WTC11 (cell line): Measurements from ENCODE around the gene ATP2C1. TPM values are rescaled to one million over a fixed set of nuclear protein-coding genes. Genes with fewer than 3 reads are reported as not detected.

ENCODE experiments used
- ATAC-seq: fragments of 200-7000 bp; cut with Tn5 transposase; 2 replicates; pipeline ENCODE4 v1.10.0; 2021; ENCODE audit warnings: mild to moderate bottlenecking, moderate library complexity
- CTCF ChIA-PET: fragments of 300-600 bp; sonication (Branson Sonifier 250); formaldehyde crosslinking; loops from one replicate; lab custom pipeline; 2021; ENCODE audit warnings: antibody characterized with exemption; lab: Charles Lee
- POLR2A ChIA-PET: fragments of 350-600 bp; sonication (Branson Sonifier 250); formaldehyde crosslinking; loops from one replicate; lab custom pipeline; 2021; ENCODE audit warnings: antibody characterized with exemption; lab: Charles Lee
- DNase-seq: peaks from one replicate; pipeline ENCODE4 v3.0.0; 2021; ENCODE audit warnings: low spot score
- H3K27ac Mint-ChIP-seq: 2 replicates; pipeline ENCODE4 v1.8.0; 2021; ENCODE audit warnings: mixed read lengths
- H3K27me3 Mint-ChIP-seq: 2 replicates; pipeline ENCODE4 v1.8.0; 2021; ENCODE audit warnings: low read depth, mild to moderate bottlenecking, moderate library complexity, mixed read lengths
- H3K36me3 Mint-ChIP-seq: 2 replicates; pipeline ENCODE4 v1.8.0; 2021; ENCODE audit warnings: mixed read lengths
- H3K4me1 Mint-ChIP-seq: 2 replicates; pipeline ENCODE4 v1.8.0; 2022; ENCODE audit warnings: mixed read lengths
- H3K4me3 Mint-ChIP-seq: 2 replicates; pipeline ENCODE4 v1.8.0; 2021; ENCODE audit warnings: mild to moderate bottlenecking, moderate library complexity, mixed read lengths
- H3K9me3 Mint-ChIP-seq: 2 replicates; pipeline ENCODE4 v1.8.0; 2021; ENCODE audit warnings: mixed read lengths
- ATF2 ChIP-seq: sonication (generic); formaldehyde crosslinking; IDR thresholded peaks from 2 replicates; pipeline ENCODE4 v1.8.1; 2022; ENCODE audit warnings: low read depth, missing genetic modification reagents, borderline replicate concordance
- ATF3 ChIP-seq: sonication (generic); formaldehyde crosslinking; conservative IDR thresholded peaks from 2 replicates; pipeline ENCODE4 v1.8.1; 2022; ENCODE audit warnings: mild to moderate bottlenecking, missing genetic modification reagents
- ATF6 ChIP-seq: sonication (generic); formaldehyde crosslinking; IDR thresholded peaks from 2 replicates; pipeline ENCODE4 v1.8.1; 2023; ENCODE audit warnings: mild to moderate bottlenecking, missing genetic modification reagents
- CBFB ChIP-seq: sonication (generic); formaldehyde crosslinking; IDR thresholded peaks from 2 replicates; pipeline ENCODE4 v1.8.1; 2022; ENCODE audit warnings: mild to moderate bottlenecking, low read depth, missing genetic modification reagents
- CDX4 ChIP-seq: fragments of 250-450 bp; sonication (Bioruptor Pico); IDR thresholded peaks from 2 replicates; pipeline ENCODE4 v1.9.0; 2021; ENCODE audit warnings: moderate library complexity, mild to moderate bottlenecking, inconsistent platforms, borderline replicate concordance
- CTCF ChIP-seq: fragments of 200-600 bp; IDR thresholded peaks from 2 replicates; pipeline ENCODE4 v1.8.0; 2022; ENCODE audit warnings: antibody characterized with exemption
- FOXJ3 ChIP-seq: sonication (generic); formaldehyde crosslinking; IDR thresholded peaks from 2 replicates; pipeline ENCODE4 v1.9.0; 2021; ENCODE audit warnings: missing genetic modification reagents, mild to moderate bottlenecking, borderline replicate concordance
- FOXK1 ChIP-seq: sonication (generic); formaldehyde crosslinking; IDR thresholded peaks from 2 replicates; pipeline ENCODE4 v1.8.0; 2022; ENCODE audit warnings: mild to moderate bottlenecking, moderate library complexity, missing genetic modification reagents
- FOXP1 ChIP-seq: sonication (generic); formaldehyde crosslinking; IDR thresholded peaks from 2 replicates; pipeline ENCODE4 v1.8.0; 2022; ENCODE audit warnings: missing genetic modification reagents, mild to moderate bottlenecking, moderate library complexity, borderline replicate concordance
- GRHL2 ChIP-seq: fragments of 250-450 bp; sonication (Bioruptor Pico); IDR thresholded peaks from 2 replicates; pipeline ENCODE4 v1.8.0; 2022; ENCODE audit warnings: mild to moderate bottlenecking, moderate library complexity; ENCODE audit not compliant: insufficient replicate concordance, severe bottlenecking
- JUN ChIP-seq: sonication (generic); formaldehyde crosslinking; IDR thresholded peaks from 2 replicates; pipeline ENCODE4 v1.8.0; 2023; ENCODE audit warnings: mild to moderate bottlenecking, missing genetic modification reagents
- KAT7 ChIP-seq: sonication (generic); formaldehyde crosslinking; IDR thresholded peaks from 2 replicates; pipeline ENCODE4 v1.8.1; 2023; ENCODE audit warnings: missing genetic modification reagents, mild to moderate bottlenecking, borderline replicate concordance
- NFE2L1 ChIP-seq: sonication (generic); formaldehyde crosslinking; IDR thresholded peaks from 2 replicates; pipeline ENCODE4 v1.8.1; 2023; ENCODE audit warnings: missing genetic modification reagents
- NR1H2 ChIP-seq: sonication (generic); formaldehyde crosslinking; IDR thresholded peaks from 2 replicates; pipeline ENCODE4 v1.9.0; 2021; ENCODE audit warnings: mild to moderate bottlenecking, moderate library complexity, missing genetic modification reagents
- RORB ChIP-seq: fragments of 250-450 bp; sonication (Bioruptor Pico); IDR thresholded peaks from 2 replicates; pipeline ENCODE4 v1.9.0; 2021; ENCODE audit warnings: mild to moderate bottlenecking
- SMAD4 ChIP-seq: sonication (generic); formaldehyde crosslinking; IDR thresholded peaks from 2 replicates; pipeline ENCODE4 v1.8.0; 2022; ENCODE audit warnings: mild to moderate bottlenecking, missing genetic modification reagents
- SP1 ChIP-seq: sonication (generic); formaldehyde crosslinking; conservative IDR thresholded peaks from 2 replicates; pipeline ENCODE4 v1.8.1; 2022; ENCODE audit warnings: missing genetic modification reagents
- ZBTB21 ChIP-seq: sonication (generic); formaldehyde crosslinking; IDR thresholded peaks from 2 replicates; pipeline ENCODE4 v1.8.1; 2023; ENCODE audit warnings: mild to moderate bottlenecking, missing genetic modification reagents, borderline replicate concordance
- ZNF219 ChIP-seq: sonication (generic); formaldehyde crosslinking; IDR thresholded peaks from 2 replicates; pipeline ENCODE4 v1.8.0; 2023; ENCODE audit warnings: missing genetic modification reagents, mild to moderate bottlenecking, borderline replicate concordance
- ZNF232 ChIP-seq: sonication (generic); formaldehyde crosslinking; IDR thresholded peaks from 2 replicates; pipeline ENCODE4 v1.8.0; 2022; ENCODE audit warnings: mild to moderate bottlenecking, missing genetic modification reagents
- ZNF263 ChIP-seq: sonication (generic); formaldehyde crosslinking; IDR thresholded peaks from 2 replicates; pipeline ENCODE4 v1.8.1; 2022; ENCODE audit warnings: low read depth, mild to moderate bottlenecking, moderate library complexity, missing genetic modification reagents
- ZNF423 ChIP-seq: fragments of 250-450 bp; sonication (Bioruptor Pico); IDR thresholded peaks from 2 replicates; pipeline ENCODE4 v2.1.2; 2022; ENCODE audit warnings: mild to moderate bottlenecking, moderate library complexity
- ZNF512 ChIP-seq: sonication (generic); formaldehyde crosslinking; IDR thresholded peaks from 2 replicates; pipeline ENCODE4 v1.8.1; 2022; ENCODE audit warnings: missing genetic modification reagents, borderline replicate concordance
- ZNF532 ChIP-seq: fragments of 250-450 bp; sonication (Bioruptor Pico); IDR thresholded peaks from 2 replicates; pipeline ENCODE4 v1.9.0; 2021; ENCODE audit warnings: mild to moderate bottlenecking, borderline replicate concordance
- ZNF671 ChIP-seq: fragments of 250-450 bp; sonication (Bioruptor Pico); IDR thresholded peaks from 2 replicates; pipeline ENCODE4 v1.8.0; 2021; ENCODE audit warnings: mild to moderate bottlenecking
- total RNA-seq: library from RNA; stranded (reverse); gene quantifications from 3 replicates; pipeline ENCODE4 v1.2.3, GENCODE V29; 2021

Gene ATP2C1
- total RNA-seq, 1 experiment from 2014 or later = 62.5 TPM

GRCh38 chr3:131028844-131029243 lies 135.0 kb downstream of the ATP2C1 start:
- H3K36me3 Mint-ChIP-seq = peaks cover 8% of the 10 kb centered on the region
- ChIA-PET CTCF (no interaction called here), POLR2A (no interaction called here)
- no peaks in the 10 kb centered on the region for H3K9me3 Mint-ChIP-seq
- TF ChIP-seq FOXJ3 (CRISPR knock-in tag) = no peak
- no peak for TF ChIP-seq FOXP1 (CRISPR knock-in tag)
- TF ChIP-seq ZNF232 (CRISPR knock-in tag) = no peak
- TF ChIP-seq JUN (CRISPR knock-in tag) = no peak
- no peak for TF ChIP-seq CDX4 (CRISPR knock-in tag)
- TF ChIP-seq ZNF263 = no peak
- no peak for TF ChIP-seq GRHL2 (CRISPR knock-in tag)
- TF ChIP-seq ZNF512 (CRISPR knock-in tag) = no peak
- TF ChIP-seq KAT7 = no peak
- no peak for TF ChIP-seq ATF3 (CRISPR knock-in tag)
- TF ChIP-seq SP1 (CRISPR knock-in tag) = no peak
- TF ChIP-seq RORB (CRISPR knock-in tag) = no peak
- TF ChIP-seq CTCF = no peak
- TF ChIP-seq ZBTB21 (CRISPR knock-in tag) = no peak
- TF ChIP-seq SMAD4 (CRISPR knock-in tag) = no peak
- TF ChIP-seq FOXK1 = no peak
- TF ChIP-seq NR1H2 (CRISPR knock-in tag) = no peak
- H3K27ac Mint-ChIP-seq = no peak overlapping the region
- ATAC-seq = no peak
- no peak for DNase-seq
- peaks cover 15% of the 10 kb centered on the region for H3K4me1 Mint-ChIP-seq
- H3K27me3 Mint-ChIP-seq = peaks cover 3% of the 10 kb centered on the region; the same call in 1 of the 2 replicates
- H3K4me3 Mint-ChIP-seq = no peak overlapping the region

- ChIA-PET CTCF (interaction anchor here (0.6 kb wide), 1 partner anchor 15 kb away, joined by 3 read pairs; no protein-coding TSS in a partner anchor), POLR2A (no interaction called here)
- no peak overlapping the region for H3K27ac Mint-ChIP-seq
- ATAC-seq (no peak), DNase-seq (no peak)
- H3K36me3 Mint-ChIP-seq = no peaks in the 10 kb centered on the region
- peaks cover 3% of the 10 kb centered on the region; the same call in 1 of the 2 replicates for H3K27me3 Mint-ChIP-seq
- no peaks in the 10 kb centered on the region for H3K9me3 Mint-ChIP-seq
- peaks cover 9% of the 10 kb centered on the region for H3K4me1 Mint-ChIP-seq
- H3K4me3 Mint-ChIP-seq = no peak overlapping the region
- TF ChIP-seq ZNF263 (no peak), ZNF219 (CRISPR knock-in tag) (no peak), ZNF423 (CRISPR knock-in tag) (no peak), ZNF532 (CRISPR knock-in tag) (no peak), ZNF671 (no peak), FOXJ3 (CRISPR knock-in tag) (no peak), NFE2L1 (no peak), CBFB (CRISPR knock-in tag) (no peak), ATF6 (CRISPR knock-in tag) (no peak), JUN (CRISPR knock-in tag) (no peak), ATF2 (CRISPR knock-in tag) (no peak)
Measured at GRCh38 chr3:131031660-131032059, 137.8 kb downstream of the ATP2C1 start.
